GM19099 (cell line): ENCODE data around the gene MELTF.

Source experiments
- POLR2A ChIP-seq: IDR thresholded peaks from 3 replicates; pipeline ENCODE4 v1.6.1; 2011; ENCODE audit warnings: low read depth; ENCODE audit not compliant: insufficient read length; ENCODE audit errors: extremely low read depth

The MELTF gene

GRCh38 chr3:197029511-197030167 is at the start of gene MELTF:
Gene MELTF (minus strand): TSS chr3:197029817. CDS start chr3:197029702, 115 bp downstream.
- peak; percentile 76 for TF ChIP-seq POLR2A

- no peak for TF ChIP-seq POLR2A
Measured at GRCh38 chr3:197076415-197076814, 46.8 kb upstream of the MELTF start.

DNA sequence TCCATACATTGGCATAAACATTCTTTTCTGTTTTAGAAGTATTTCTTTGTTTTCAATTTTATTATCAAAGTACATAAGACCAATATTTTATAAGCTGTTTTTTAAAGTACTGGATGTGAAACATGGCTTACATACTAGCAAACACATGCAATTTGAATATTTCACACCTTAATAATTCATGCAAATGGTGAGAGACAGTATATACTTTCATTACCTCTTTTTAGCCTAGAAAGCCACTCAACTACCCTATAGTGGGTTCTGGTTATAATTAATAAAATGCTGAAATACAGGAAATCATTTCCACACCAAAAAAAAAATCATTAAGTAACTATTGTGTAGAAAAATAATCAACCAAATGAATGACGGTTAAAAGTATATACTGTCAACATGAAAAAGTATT is 38.5 kb upstream of the MELTF start:
- TF ChIP-seq POLR2A: no peak

DNA sequence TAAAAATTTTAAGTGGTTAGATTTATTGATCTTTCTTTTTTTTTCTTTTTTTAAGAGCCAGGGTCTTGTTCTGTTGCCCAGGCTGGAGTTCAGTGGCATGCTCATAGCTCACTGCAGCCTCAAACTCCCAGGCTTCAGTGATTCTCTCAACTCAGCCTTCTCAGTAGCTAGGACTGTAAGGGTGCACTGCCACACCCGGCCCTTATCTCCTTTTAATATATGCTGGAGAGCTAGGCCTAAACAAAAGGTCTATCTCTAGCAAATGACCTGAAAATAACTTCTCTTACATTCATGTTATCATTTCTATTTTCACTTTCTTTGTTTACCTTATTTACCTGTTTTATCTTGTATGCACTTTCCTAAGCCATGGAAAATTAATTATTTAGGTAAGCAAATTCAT is 35.2 kb upstream of the MELTF start:
- no peak for TF ChIP-seq POLR2A

- TF ChIP-seq POLR2A: no peak
Measured at GRCh38 chr3:197062446-197062845, 32.8 kb upstream of the MELTF start.

- no peak for TF ChIP-seq POLR2A
Measured at GRCh38 chr3:197050511-197050910, 20.9 kb upstream of the MELTF start.

GRCh38 chr3:197042539-197042938 is 12.9 kb upstream of the MELTF start:
- TF ChIP-seq POLR2A: no peak

GRCh38 chr3:197041875-197042488 is 12.4 kb upstream of the MELTF start:
- no peak for TF ChIP-seq POLR2A

- TF ChIP-seq POLR2A: no peak
Measured at GRCh38 chr3:197040658-197041057, 11.0 kb upstream of the MELTF start.

GRCh38 chr3:197038679-197039462 is 9.3 kb upstream of the MELTF start:
- no peak for TF ChIP-seq POLR2A

DNA sequence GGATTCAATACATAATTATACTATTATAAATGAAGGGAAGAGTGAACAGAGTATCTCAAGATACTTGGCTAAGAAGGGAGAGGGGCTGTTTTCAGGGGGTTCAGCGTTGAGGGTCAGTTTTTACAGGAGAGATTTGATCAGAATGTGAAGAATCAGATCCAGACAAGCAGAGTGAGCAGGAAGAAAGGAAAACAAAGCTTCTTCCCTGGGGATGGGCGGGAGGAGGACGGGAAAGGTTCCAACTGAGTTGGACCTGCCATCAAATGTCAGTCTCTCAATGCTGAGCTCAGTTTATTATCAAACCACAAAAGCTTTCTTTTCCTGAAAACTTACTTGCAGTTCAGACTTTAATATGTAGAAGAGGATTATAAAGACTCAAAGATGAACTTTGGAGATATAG is 6.0 kb upstream of the MELTF start:
- no peak for TF ChIP-seq POLR2A

DNA sequence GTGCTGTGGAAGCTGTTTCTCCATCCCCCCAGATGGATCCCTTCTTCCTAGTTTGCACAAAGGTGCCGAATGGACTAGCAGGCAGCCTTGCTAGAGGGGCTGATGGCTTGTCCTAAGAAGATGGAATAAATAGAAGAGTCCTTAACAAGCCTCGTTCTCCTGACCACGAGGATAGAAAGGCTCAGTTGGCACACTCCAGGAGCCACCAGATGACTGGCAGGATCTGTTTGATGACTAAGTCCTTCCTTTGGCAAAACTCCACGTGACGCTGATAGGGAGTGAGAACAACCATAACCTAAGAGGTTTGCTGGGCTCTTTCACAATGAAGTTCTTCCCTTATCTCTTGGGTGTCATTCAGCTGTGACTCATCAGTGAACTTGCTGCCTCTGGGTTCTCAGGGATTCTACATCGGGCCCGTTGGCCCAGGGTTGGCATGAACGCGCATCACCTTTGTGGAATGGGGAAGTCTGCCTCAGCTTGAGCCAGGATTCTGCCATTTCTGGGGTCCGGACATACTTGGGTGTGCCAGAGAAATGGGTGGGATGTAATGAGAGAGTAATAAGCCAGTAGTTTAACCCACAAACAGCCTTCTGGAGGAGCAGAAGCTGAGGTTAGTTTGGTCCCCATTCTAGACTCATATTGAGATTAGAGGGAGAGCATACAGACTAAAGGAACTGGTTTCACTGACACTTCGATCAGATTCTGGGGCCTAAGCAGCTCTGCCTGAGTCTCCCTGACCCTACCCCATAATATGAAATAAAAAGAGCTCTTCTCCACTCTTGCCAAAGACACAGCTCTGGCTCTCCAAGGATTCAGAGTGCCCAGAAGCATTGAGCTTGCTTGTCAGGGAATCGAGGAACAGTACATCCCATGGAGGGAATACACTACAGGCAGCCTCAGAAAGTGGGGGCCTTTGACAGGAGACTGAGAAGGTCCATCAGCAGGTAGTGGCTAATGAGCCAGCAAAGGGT is 2.0 kb upstream of the MELTF start:
- no peak for TF ChIP-seq POLR2A

DNA sequence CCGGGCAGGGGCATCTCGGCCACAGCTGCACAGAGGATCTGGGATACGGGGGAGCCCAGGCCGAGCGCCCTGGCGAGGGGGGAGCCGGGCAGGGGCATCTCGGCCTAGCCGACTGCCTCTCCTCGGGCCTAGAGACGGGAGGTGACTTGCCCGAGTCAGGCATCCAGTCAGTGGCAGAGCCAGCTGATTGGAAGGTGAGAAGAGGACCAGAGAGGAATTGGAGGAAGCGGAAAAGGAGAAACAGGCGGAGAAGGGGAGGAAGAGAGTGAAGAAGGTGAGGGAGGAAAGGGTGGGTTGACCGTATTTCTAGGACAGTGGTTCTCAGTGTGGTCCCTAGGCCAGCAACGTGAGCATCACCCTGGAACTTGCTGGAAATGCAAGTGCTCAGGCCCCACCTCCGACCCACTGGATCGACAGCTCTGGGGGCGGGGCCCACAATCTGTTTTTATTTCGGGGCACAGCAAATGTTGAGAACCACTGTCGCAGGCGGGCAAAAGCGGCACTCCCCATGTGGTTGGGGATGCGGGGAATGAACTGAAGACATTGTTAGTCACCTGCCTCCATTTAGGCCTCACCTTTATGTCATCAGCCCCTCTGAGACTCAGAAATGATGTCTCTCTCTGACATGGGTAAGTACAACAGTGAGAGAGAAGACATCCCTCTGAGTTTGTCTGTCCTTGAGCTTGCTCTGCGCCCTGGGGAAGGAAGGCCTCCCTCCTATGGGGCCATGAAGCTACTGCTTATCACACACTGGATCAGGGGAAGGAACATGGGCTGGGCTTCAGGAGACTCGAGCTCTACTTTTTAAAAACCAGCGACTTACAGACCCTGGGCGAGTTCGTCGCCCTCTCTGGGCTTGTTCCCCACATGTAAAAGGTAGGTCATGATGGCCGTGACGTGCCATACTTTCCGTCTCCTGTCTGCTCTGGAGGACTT is 1.0 kb upstream of the MELTF start:
- no peak for TF ChIP-seq POLR2A
